Left ventricle myocardium inferior (tissue), 1 donor: ENCODE results near the gene LRRC47. TPM values are rescaled to one million over a fixed set of nuclear protein-coding genes. Genes with fewer than 3 reads are reported as not detected.
"Not testable (repeated sequence)": the region's sequence is repeated elsewhere in the genome, so short reads cannot be mapped to it uniquely, and the experiment has no call there.

Source experiments
- DNase-seq: peaks from one replicate; pipeline ENCODE4 v3.0.0-alpha.2; 2020
- H3K27ac ChIP-seq: fragments of 200-600 bp; replicated peaks from 2 replicates; pipeline ENCODE4 v1.8.0; 2021
- H3K27me3 ChIP-seq: fragments of 200-600 bp; 2 replicates; pipeline ENCODE4 v1.8.0; 2021; ENCODE audit warnings: low read depth
- H3K36me3 ChIP-seq: fragments of 200-600 bp; 2 replicates; pipeline ENCODE4 v1.8.0; 2021
- H3K4me1 ChIP-seq: fragments of 200-600 bp; 2 replicates; pipeline ENCODE4 v1.8.0; 2021
- H3K4me3 ChIP-seq: fragments of 200-600 bp; 2 replicates; pipeline ENCODE4 v1.8.0; 2021; ENCODE audit warnings: mild to moderate bottlenecking, moderate library complexity
- H3K9me3 ChIP-seq: fragments of 200-600 bp; replicated peaks from 2 replicates; pipeline ENCODE4 v1.8.0; 2021
- CTCF ChIP-seq: fragments of 200-600 bp; IDR thresholded peaks from 2 replicates; pipeline ENCODE4 v1.8.0; 2021; ENCODE audit warnings: antibody characterized with exemption, mild to moderate bottlenecking, borderline replicate concordance
- intact Hi-C: fragments of 100-400 bp; cut with micrococcal nuclease; formaldehyde crosslinking; loops from one replicate; pipeline ENCODE4 v1.11.0; 2022
- total RNA-seq: library from RNA; stranded (reverse); fragmentation: NEBNext Ultra II Directional; extraction: Animal tissue kit (Norgen Biotek cat#: 25700); gene quantifications from one replicate; pipeline ENCODE4 v1.2.1, GENCODE V29; 2021
- donor health status: DM: no; HTN: yes; CAD: no; lungs with severe emphysema.

LRRC47 gene
- total RNA-seq, 1 donor from 2014 or later, result 58.2 TPM

- no peak for TF ChIP-seq CTCF
- peaks cover 80% of the 10 kb centered on the region for H3K27me3 ChIP-seq
- H3K9me3 ChIP-seq, result no peaks in the 10 kb centered on the region
- intact Hi-C loops, result no loop called here
- DNase-seq, result no peak
- no peaks in the 10 kb centered on the region for H3K36me3 ChIP-seq
- no peak overlapping the region for H3K27ac ChIP-seq
- H3K4me1 ChIP-seq, result no peaks in the 10 kb centered on the region
- H3K4me3 ChIP-seq, result no peak overlapping the region
Measured at GRCh38 chr1:3753656-3754454, 42.4 kb downstream of the LRRC47 start.

- TF ChIP-seq CTCF, result no peak
- DNase-seq, result no peak
- Histone ChIP-seq H3K27ac (no peak within 1 kb of the TSS), H3K9me3 (no peaks in the 10 kb centered on the region), H3K4me1 (peaks cover 6% of the 10 kb centered on the region), H3K4me3 (no peak within 1 kb of the TSS), H3K27me3 (peaks cover 67% of the 10 kb centered on the region), H3K36me3 (no peaks in the 10 kb centered on the region)
- intact Hi-C loops, result no loop called here
Measured at GRCh38 chr1:3752400-3752945, 43.8 kb downstream of the LRRC47 start, which contains the start of gene CCDC27. CCDC27 (plus strand) TSS chr1:3752450; CDS start chr1:3752482, 32 bp downstream.

- H3K4me3 ChIP-seq, result no peak overlapping the region
- peaks cover 24% of the 10 kb centered on the region for H3K4me1 ChIP-seq
- intact Hi-C loops, result no loop called here
- no peaks in the 10 kb centered on the region for H3K36me3 ChIP-seq
- no peak overlapping the region for H3K27ac ChIP-seq
- no peak for TF ChIP-seq CTCF
- no peak for DNase-seq
- H3K27me3 ChIP-seq, result peaks cover 51% of the 10 kb centered on the region
- no peaks in the 10 kb centered on the region for H3K9me3 ChIP-seq
Measured at GRCh38 chr1:3750741-3751140, 45.6 kb downstream of the LRRC47 start.

GRCh38 chr1:3749512-3749911, 46.8 kb downstream of the LRRC47 start:
- Histone ChIP-seq H3K4me1 (peaks cover 36% of the 10 kb centered on the region), H3K27ac (no peak overlapping the region), H3K27me3 (peaks cover 39% of the 10 kb centered on the region), H3K4me3 (no peak overlapping the region), H3K9me3 (no peaks in the 10 kb centered on the region), H3K36me3 (no peaks in the 10 kb centered on the region)
- TF ChIP-seq CTCF, result no peak
- intact Hi-C loops, result no loop called here
- DNase-seq, result no peak

GRCh38 chr1:3748316-3748900, 47.9 kb downstream of the LRRC47 start:
- intact Hi-C loops, DNase-seq, H3K36me3 ChIP-seq, H3K4me3 ChIP-seq, H3K27ac ChIP-seq, H3K9me3 ChIP-seq: not testable (repeated sequence)
- Histone ChIP-seq H3K4me1 (peaks cover 37% of the 10 kb centered on the region), H3K27me3 (peaks cover 28% of the 10 kb centered on the region)

- H3K4me1 ChIP-seq, result peaks cover 37% of the 10 kb centered on the region
- peak overlapping the region; percentile 87 for H3K27ac ChIP-seq
- peak overlapping the region; percentile 90 for H3K4me3 ChIP-seq
- peaks cover 22% of the 10 kb centered on the region for H3K27me3 ChIP-seq
- no peak for DNase-seq
- H3K36me3 ChIP-seq, result no peaks in the 10 kb centered on the region
- H3K9me3 ChIP-seq, result no peaks in the 10 kb centered on the region
- no peak for TF ChIP-seq CTCF
- intact Hi-C loops, result no loop called here
Measured at GRCh38 chr1:3747903-3748302, 48.4 kb downstream of the LRRC47 start.
